Stimulated activated CD4-positive, alpha-beta T cell treated with anti-CD3 and anti-CD28 coated beads, Interleukin-4, amount 100 ng/mL, for 48 hours (primary cell): Measurements from ENCODE around the gene ADCY3.
"Not testable (repeated sequence)": the region's sequence is repeated elsewhere in the genome, so short reads cannot be mapped to it uniquely, and the experiment has no call there.

Source experiments
- DNase-seq, 2 donors: peaks; one replicate each; pipeline ENCODE4 v3.0.0-alpha.2; 2020; ENCODE audit warnings: low read depth in 2 of 2

Gene ADCY3

GRCh38 chr2:24844023-24844685 lies 75.9 kb downstream of the ADCY3 start:
- DNase-seq: no peak

GRCh38 chr2:24843330-24843860 lies 76.6 kb downstream of the ADCY3 start:
- DNase-seq: no peak

GRCh38 chr2:24842081-24843050 lies 77.7 kb downstream of the ADCY3 start:
- no peak for DNase-seq

GRCh38 chr2:24840962-24841945 lies 78.8 kb downstream of the ADCY3 start:
- no peak for DNase-seq

- DNase-seq: no peak
Measured at GRCh38 chr2:24840164-24840869, 79.7 kb downstream of the ADCY3 start.

GRCh38 chr2:24839729-24840128 lies 80.3 kb downstream of the ADCY3 start:
- DNase-seq: no peak

GRCh38 chr2:24838541-24838940 lies 81.5 kb downstream of the ADCY3 start:
- no peak for DNase-seq

- DNase-seq: no peak
Measured at GRCh38 chr2:24837996-24838513, 82.0 kb downstream of the ADCY3 start.

- DNase-seq: no peak
Measured at GRCh38 chr2:24836706-24837105, 83.3 kb downstream of the ADCY3 start.

- DNase-seq: no peak
Measured at GRCh38 chr2:24836206-24836605, 83.8 kb downstream of the ADCY3 start.

- DNase-seq: not testable (repeated sequence)
Measured at GRCh38 chr2:24835411-24835810, 84.6 kb downstream of the ADCY3 start.

GRCh38 chr2:24834733-24835395 lies 85.2 kb downstream of the ADCY3 start:
- no peak for DNase-seq

- DNase-seq: no peak
Measured at GRCh38 chr2:24833821-24834732, 86.0 kb downstream of the ADCY3 start.

GRCh38 chr2:24832931-24833701 lies 86.9 kb downstream of the ADCY3 start:
- no peak for DNase-seq

- DNase-seq: no peak
Measured at GRCh38 chr2:24832521-24832920, 87.5 kb downstream of the ADCY3 start.

GRCh38 chr2:24832073-24832461 lies 88.0 kb downstream of the ADCY3 start:
- no peak for DNase-seq

GRCh38 chr2:24831221-24832072 lies 88.6 kb downstream of the ADCY3 start:
- no peak for DNase-seq
